Left ventricle myocardium superior (tissue), 1 donor: ENCODE data around the gene GNAS. TPM values are rescaled to one million over a fixed set of nuclear protein-coding genes. Genes with fewer than 3 reads are reported as not detected.
A peak's percentile ranks its signal among the peaks of the same experiment; 100 is the strongest.

Experiments
- ATAC-seq: fragments of 200-7000 bp; cut with Tn5 transposase; one replicate; pipeline ENCODE4 v1.9.1; 2020; ENCODE audit warnings: mild to moderate bottlenecking, moderate library complexity
- DNase-seq: peaks from one replicate; pipeline ENCODE4 v3.0.0-alpha.2; 2020
- intact Hi-C: fragments of 100-400 bp; cut with micrococcal nuclease; formaldehyde crosslinking; loops from one replicate; pipeline ENCODE4 v1.11.0; 2022
- total RNA-seq: library from RNA; stranded (reverse); fragmentation: NEBNext Ultra II Directional; extraction: Animal tissue kit (Norgen Biotek cat#: 25700); gene quantifications from one replicate; pipeline ENCODE4 v1.2.1, GENCODE V29; 2021
- donor health status: DM: no; HTN: yes; CAD: no; lungs with severe emphysema.

Gene GNAS
- total RNA-seq, 1 donor from 2014 or later, result 1,575 TPM

DNA sequence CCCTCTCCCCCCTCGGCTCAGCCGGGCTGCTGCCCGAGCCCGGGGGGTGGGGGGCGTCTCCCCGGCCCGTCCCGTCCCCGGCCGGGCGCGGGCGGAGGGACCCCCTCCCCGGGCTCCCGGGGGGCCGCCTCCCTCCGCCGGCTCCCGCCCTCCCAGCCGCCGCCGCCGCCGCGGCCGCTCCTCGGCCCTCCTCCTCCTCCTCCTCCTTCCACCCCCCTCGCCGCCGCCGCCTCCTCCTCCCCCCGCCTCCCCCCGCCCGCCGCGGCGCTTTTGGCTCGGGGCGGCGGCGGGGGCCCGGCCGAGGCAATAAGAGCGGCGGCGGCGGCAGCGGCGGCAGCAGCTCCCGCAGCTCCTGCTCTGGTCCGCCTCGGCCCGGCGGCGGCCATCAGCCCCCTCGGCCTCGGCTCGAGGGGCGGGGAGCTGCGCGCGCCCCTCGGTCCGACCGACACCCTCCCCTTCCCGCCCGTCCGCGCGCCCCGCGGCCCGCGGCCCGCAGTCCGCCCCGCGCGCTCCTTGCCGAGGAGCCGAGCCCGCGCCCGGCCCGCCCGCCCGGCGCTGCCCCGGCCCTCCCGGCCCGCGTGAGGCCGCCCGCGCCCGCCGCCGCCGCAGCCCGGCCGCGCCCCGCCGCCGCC is 38.7 kb downstream of the GNAS start:
- ATAC-seq (peak; percentile 66), DNase-seq (peak; percentile 88)
- intact Hi-C loops, result no loop called here

DNA sequence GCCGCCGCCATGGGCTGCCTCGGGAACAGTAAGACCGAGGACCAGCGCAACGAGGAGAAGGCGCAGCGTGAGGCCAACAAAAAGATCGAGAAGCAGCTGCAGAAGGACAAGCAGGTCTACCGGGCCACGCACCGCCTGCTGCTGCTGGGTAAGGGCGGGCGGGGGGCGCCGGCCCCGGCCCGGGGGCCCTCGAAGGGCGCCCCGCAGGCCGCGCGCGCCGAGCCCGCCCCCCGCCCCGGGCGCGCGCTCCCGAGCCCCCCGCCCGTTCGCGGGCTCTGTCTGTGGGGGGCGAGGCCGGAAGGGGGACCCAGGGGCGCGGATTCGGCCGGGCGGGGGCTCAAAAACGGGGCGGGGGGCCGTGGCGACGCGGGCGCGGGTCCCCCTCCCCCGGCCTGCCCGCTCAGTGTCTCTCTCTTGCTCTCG is 39.2 kb downstream of the GNAS start:
- ATAC-seq, result peak; percentile 12
- intact Hi-C loops, result no loop called here
- no peak for DNase-seq

DNA sequence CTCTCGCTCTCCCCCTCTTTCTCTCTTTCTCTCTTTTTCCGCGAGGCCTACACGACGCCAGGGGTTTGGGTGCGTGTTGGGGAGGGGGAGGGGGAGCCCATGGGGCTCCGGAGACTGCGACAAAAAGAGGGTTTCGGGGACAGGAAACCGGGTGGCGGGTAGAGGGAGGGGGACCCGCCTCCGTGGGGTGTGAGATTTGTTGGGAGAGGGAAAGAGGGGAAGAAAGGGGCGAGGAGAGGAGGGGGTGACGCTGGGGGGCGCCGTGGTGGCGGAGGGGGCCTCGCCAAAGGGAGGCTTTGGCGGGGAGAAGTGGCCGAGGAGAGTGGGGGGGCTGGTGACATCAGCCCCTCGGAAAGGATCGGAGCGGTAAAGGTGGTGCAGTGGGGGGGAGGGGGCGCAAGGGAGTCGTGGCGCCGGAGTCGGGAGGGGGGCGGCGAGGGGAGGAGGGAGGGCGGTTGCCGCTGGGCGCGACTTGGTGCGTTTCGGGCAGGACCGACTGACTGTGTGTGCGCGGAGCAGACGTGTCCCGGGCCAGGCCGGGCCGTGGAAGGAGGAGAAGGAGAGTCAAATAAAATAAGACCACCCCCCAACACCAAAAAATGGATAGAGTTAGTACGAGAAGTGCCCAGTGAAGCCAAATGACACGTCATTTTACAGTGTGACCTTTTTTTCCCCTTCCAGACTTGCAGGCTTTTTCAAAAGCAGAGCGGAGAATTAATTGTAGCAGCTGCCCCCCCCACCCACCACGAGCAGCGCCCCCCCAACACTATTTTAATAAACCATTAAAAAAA is 39.8 kb downstream of the GNAS start:
- peak; percentile 86 for DNase-seq
- peak; percentile 44 for ATAC-seq
- intact Hi-C loops, result no loop called here

DNA sequence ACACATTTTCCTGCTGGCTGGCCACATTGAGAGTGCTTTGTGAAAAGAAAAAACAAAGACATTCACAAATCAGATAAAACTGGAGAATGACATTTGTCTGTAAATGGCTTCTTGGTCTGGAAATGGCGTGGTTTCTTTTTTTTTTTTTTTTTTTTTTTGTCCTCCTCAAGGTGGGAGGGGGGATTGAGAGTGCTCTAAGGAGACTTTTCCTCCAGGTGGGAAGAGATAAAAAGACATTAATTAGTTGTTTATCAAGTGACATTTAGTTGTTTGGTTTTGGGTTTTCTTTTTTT is 40.4 kb downstream of the GNAS start:
- ATAC-seq, result no peak
- intact Hi-C loops, result no loop called here

DNA sequence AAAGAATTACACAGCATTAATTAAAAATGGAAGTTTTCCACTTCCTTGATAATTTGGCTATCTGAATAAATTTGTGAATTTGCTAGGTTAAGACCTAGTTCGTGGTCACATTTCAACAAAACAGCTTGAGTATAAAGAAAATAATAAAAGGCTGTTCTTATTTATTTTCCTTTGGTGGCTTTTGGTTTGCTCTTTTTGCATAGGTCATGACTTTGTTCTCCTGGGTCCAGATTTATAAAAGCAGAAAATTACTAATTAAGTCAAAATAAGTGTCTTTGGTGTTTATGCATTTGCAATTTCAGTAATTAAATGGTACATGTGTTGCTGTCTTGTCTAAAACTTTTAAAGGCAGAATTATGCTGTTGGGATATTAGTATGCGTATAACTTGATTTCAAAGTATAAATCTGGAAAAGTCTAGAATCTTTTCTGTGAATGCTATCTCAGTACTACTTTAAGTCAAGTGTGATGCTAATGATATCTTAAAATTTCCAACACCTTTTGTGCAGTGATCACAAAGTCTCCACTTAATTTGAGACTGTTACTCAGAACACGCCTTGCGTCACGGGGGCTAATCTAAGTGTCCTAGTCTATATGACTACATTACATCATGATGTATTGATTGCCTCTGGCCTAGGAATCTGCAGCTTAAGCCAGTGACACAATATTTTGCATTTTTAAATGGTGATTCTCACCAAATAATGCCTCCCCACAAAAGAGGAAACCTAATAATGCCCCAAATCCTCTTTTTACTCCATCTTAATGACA is 41.0 kb downstream of the GNAS start:
- DNase-seq, result no peak
- no peak for ATAC-seq
- intact Hi-C loops, result no loop called here

More for the DNA sequence above, 40.4 kb downstream of the GNAS start:
- DNase-seq, result no peak

DNA sequence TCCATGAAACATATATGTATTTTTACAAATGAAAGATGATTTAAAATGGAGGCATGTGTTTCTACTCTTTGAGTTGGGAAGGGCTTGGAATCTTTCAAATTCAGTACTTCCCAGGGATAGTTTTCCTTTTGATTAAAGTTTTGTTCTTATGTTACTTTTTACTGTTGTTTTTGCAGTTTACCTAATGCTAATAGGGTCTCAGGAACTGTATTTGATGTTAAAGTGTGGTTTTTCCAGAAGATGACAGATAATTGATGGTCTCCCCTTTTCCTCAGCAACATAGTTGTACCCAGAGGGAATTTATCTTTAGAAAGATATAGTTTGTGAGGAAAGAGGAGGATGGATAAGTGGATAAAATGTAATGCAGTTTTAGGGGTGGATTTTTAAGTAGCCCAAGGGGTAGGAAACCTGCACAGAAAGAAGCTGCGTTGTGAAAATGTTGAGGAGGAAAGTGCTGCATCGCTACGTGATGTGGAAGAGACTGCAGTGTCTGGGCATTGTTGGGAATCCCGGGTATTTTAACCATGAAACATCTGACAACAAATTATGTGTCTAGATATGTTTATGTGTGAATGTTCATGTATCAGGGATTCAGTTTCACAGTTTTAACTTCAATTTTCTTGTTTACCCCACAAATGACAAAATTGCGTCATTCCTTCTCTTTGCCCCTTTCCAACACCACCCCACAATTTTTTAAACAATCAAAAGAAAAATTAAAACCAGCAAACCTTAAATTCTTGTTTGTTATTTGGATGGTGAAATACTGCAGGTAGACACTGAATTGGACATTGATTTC is 42.3 kb downstream of the GNAS start:
- intact Hi-C loops, result loop anchor here (5.0 kb wide), 1 partner anchor 97 kb away; no protein-coding TSS in a partner anchor
- ATAC-seq, result no peak
- no peak for DNase-seq

DNA sequence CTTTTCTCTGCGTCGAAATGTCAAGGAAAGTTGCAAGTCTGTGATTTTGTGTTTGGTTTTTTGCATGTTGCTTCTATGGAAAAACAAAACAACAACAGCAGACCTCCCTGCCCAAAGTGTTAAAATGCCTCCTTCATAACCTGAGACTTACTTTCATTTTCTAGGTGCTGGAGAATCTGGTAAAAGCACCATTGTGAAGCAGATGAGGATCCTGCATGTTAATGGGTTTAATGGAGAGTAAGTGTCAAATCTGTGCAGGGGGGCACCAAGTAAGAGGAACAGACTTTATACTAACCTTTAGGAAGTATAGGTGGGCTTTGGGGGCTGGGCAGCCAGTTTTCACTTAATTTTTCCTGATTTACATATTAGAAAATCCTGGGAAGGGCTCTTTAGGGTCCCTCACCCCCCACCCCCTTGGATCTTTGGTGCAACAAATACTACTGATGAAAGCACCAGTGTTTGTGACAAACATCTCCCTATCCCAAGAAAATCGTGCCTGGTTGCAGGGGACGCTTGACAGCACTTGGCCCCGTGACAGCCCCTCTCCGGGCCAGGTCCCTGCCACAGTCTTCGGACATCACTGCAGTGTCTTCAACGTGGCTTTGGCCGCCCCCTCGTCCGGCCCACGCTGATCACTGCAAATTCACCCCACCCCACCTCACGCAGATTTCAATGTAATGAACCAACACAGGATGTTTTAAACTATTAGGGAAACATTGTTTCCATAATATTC is 43.1 kb downstream of the GNAS start:
- intact Hi-C loops, result loop anchor here (5.0 kb wide), 1 partner anchor 97 kb away; no protein-coding TSS in a partner anchor
- ATAC-seq, result no peak
- DNase-seq, result peak; percentile 47

DNA sequence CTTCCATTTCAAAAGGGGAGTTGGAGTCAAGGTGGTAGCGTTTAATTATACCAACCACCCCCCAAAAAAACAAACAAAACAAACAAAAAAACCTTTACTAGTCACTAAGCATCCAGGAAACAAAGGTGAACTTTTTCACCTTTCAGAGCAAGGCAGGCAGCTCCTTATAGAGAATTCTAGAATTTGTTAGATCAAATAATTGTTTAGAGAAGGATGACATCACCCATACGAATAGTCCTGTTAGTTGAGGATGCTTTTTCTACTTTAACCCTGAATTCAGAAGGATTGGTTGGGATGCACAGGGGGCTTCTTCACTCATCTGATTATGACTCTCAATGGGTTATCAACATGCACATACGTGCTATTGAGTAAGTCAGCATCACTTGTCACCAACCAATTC is 44.3 kb downstream of the GNAS start:
- ATAC-seq, result no peak
- no peak for DNase-seq
- intact Hi-C loops, result loop anchor here (5.0 kb wide), 1 partner anchor 95 kb away; no protein-coding TSS in a partner anchor

DNA sequence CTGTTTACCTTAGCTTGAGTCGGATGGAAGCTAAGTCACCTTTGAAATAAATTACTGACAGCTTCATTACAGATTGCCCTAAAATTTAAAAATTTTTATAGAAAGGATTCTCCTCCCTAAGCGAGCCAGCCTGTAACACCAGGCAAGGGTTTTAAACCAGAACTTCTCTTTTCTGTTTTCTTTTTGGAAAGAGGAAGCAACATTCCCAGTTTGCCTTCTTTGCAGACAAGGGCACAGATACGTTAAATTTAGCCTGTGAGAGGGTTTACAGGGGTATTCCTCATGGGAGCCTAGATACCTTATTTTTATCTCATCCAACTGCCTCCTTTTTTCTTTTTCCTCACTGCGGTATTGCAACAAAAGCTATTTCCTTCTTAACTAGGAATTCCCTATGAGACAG is 45.0 kb downstream of the GNAS start:
- no peak for DNase-seq
- intact Hi-C loops, result loop anchor here (5.0 kb wide), 1 partner anchor 95 kb away; no protein-coding TSS in a partner anchor
- no peak for ATAC-seq

DNA sequence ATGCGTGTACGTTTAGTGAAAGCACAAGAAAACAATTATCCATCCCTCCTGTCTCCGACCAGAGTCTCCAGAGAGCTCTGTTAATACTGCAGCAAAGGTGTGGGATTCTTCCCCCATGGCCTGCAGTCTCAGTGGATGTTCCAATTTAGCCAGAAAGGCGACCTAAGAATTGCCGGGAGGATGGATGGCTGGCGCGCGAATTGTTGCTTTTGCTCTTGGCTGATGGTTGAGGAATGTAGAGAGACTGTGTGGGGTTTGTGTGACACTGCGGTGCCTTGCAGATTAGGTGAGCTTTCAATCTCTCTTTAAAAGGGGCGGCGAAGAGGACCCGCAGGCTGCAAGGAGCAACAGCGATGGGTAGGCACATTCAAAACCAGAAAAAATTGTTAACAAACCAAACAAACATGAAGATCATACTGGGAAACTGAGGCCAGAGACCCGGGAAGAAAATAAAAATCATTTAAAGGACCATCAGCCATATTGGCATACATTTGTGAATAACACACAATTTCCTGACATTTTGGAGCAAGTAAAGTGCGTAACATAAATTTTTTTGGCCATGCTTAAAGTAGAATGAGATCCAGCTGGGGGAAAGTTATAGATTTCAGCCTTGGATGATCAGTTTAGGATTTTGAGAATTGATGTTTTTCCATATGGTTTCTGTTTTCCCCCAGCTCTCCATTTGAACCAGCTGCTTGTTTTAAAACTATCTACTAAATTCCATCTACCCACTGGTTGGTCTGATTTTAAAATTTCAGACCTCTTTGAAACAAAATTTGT is 46.3 kb downstream of the GNAS start:
- ATAC-seq (peak; percentile 15), DNase-seq (no peak)
- intact Hi-C loops, result loop anchor here (5.0 kb wide), 1 partner anchor 93 kb away; no protein-coding TSS in a partner anchor

DNA sequence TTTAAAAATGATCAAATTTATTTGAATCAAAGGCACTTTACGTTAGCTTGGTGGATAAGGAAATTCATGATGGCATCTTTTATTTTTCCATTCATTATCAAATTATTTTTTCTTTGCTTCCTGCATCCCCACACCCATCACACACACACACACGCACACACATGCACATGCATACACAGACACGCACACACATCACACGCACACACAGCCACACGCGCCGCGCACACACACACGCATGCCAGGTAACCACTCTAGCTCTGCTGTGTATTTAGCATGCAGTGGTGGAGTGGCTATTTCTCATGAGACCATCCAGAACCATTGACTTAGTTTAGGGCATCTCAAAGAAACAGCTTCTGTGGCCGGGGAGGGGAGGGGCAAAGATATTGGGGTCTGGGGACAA is 47.0 kb downstream of the GNAS start:
- intact Hi-C loops, result loop anchor here (5.0 kb wide), 1 partner anchor 93 kb away; no protein-coding TSS in a partner anchor
- no peak for DNase-seq
- ATAC-seq, result no peak

DNA sequence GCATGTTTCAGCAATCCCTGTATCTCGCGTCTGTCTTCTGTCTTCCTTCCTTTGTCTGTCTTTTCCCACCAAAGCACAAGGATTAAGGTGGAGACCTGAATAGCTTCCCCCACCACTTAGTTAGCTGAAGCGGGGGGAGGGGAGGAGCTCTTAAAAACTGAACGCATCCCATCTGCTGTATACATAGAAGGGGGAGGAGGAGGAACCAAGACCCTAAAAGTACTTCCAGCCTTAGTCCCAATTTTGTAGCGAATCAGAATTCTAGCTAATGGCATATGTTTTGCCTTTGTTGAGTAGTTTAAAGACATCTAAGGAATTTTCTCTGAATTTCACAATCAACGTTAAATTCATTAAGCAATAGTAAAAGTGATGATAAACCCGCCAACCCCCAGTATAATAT is 47.9 kb downstream of the GNAS start:
- ATAC-seq (no peak), DNase-seq (no peak)
- intact Hi-C loops, result no loop called here

DNA sequence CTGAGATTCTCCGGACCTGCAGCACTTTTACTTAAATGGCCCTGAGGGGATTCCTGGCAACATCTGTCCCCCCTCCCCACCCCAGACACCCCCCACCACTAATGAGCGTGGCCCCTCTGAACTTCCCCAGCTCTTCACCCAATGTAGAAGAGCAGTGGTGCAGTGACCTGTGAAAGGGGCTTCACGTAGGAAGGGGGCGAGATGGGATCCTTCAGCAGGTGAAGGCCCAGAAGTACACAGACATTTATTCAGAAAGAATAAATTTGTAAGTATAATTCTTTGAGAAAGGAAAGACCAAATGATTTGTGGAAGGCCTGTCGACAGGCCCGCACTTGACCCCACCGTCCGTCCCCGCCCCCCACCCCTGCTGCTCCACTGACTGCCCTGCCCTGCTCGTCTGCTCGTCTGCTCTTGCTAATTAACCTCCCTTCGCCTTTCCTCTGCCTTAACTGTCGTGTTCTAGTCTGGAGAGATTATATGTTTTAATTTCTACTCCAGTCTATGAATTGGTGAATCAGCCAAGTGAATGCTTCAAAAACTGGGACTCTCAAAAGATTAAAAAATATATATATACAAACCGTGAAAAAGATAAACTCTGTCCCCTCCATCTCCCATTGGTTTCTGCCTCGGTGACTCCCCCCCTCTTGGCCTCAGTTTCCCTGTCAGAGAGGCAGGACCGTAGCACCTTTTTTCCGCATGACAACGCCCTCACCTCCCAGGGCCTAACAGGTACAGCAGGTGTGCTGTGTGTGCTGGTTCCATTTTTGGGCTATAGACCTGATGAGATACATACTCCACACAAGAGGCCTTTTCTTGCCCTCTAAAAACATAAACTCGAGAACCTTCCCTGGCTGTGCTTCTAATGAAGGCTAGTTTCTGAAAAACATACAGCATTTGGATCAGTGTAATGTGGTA is 49.2 kb downstream of the GNAS start:
- no peak for ATAC-seq
- intact Hi-C loops, result no loop called here
- DNase-seq, result no peak

DNA sequence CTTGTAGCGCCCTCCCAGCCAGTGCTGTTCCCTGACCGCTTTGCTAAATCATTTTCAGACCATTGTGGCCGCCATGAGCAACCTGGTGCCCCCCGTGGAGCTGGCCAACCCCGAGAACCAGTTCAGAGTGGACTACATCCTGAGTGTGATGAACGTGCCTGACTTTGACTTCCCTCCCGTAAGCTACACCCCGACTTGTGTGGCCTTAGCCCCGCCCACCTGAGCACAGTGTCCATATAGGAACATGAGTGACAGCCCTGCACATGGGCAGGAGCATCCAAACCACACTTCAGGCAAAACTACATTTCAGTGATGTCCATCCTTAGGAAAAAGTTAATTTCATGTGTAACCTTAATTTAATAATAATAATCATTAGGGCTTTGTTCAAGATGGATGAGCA is 51.1 kb downstream of the GNAS start:
- no peak for DNase-seq
- intact Hi-C loops, result no loop called here
- ATAC-seq, result no peak

DNA sequence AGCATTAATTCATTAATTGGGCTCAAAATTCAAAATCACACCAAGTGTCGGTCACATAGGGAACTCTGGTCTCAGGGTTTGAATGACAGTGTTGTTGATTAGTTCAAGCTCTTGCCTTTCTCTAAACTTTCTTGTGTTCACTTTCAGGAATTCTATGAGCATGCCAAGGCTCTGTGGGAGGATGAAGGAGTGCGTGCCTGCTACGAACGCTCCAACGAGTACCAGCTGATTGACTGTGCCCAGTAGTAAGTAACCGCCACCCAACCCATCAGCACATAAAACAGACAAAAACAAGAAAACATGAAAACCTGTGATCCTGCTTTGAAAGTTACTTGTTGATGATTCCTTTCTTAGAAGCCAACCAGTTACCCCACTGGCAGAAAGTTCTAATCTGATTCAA is 52.7 kb downstream of the GNAS start:
- ATAC-seq (no peak), DNase-seq (no peak)
- intact Hi-C loops, result loop anchor here (5.0 kb wide), 1 partner anchor 127 kb away; the partner anchor contains the start of gene ATP5F1E

DNA sequence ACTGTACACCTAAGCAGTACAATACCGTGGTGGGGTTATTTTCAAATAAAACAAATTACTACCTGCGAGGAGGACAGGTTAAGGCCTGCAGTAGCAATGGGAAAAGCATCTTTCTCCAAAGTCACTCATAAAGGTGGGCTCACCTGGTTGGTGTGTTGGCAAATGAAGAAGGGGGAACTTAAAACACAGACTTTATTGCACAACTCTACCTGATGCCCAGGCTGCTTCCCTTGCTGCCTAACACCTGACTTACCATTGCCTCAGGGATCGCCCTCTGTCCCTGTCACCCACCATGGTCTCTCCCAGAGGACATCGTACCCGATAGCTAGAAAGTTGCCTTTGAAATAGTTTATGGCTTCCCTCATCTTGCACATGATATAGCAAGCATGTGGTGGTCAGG is 53.6 kb downstream of the GNAS start:
- intact Hi-C loops, result loop anchor here (5.0 kb wide), 1 partner anchor 126 kb away; the partner anchor contains the start of gene ATP5F1E
- ATAC-seq (no peak), DNase-seq (no peak)

DNA sequence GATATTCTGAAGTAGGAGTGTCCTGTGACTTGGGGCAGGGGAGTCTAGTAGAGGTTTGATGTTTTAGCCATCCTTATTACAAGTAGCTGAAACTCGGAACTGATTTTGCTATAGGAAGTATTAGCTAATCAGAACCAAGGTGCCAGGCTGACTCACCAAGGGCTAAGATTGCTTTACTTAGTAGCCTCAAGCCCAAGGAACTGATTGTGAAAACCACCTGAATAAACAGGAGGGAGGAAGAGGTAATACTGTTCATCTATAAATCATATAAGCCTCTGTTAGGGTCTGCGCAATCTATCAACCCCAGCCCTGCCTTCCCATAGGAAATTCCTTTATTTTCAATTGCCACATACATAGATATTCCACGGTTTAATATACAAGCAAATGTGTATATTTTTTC is 54.4 kb downstream of the GNAS start:
- intact Hi-C loops, result loop anchor here (5.0 kb wide), 1 partner anchor 125 kb away; the partner anchor contains the start of gene ATP5F1E
- no peak for ATAC-seq
- DNase-seq, result no peak
